Measurements from ENCODE around the gene SAMD4B. TPM values are rescaled to one million over a fixed set of nuclear protein-coding genes. Genes with fewer than 3 reads are reported as not detected.

Gene SAMD4B
- total RNA-seq (2011; cell fraction: chromatin; rRNA removed; ENCODE audit: low replicate concordance): 114 and 163 TPM in 2 replicates
- total RNA-seq (2011; cell fraction: nucleolus; rRNA removed): 74.5 and 86.1 TPM in 2 replicates
- 116 and 164 TPM in 2 replicates for total RNA-seq (2011; cell fraction: nucleoplasm; rRNA removed)
- total RNA-seq (2014; rRNA removed) (41.1 and 55.2 TPM in 2 replicates), total RNA-seq (2014; rRNA removed; fragmentation: Illumina TruSeq; extraction: Trizol) (17.2 and 19.9 TPM in 2 replicates), total RNA-seq (2015; rRNA removed; fragmentation: Illumina TruSeq; extraction: Trizol) (38.0 and 42.2 TPM in 2 replicates), total RNA-seq (2021) (86.3 and 90.5 TPM in 2 replicates), polyA plus RNA-seq (2011; rRNA removed) (20.9 and 54.2 TPM in 2 replicates), polyA plus RNA-seq (2014; fragmentation: Illumina TruSeq; extraction: Trizol) (81.8 and 105 TPM in 2 replicates), polyA plus RNA-seq (2014; fragmentation: Nextera tagmentation; extraction: Ambion mirVana) (1 to 10 TPM; 3.4 to 5.9 TPM), polyA plus RNA-seq (2014; rRNA removed) (76.4 and 77.0 TPM in 2 replicates), polyA minus RNA-seq (2011; rRNA and poly(A)+ RNA removed) (22.5 and 27.0 TPM in 2 replicates), Bru-seq, nascent RNA (percentile 81 among the genes with signal in this experiment), BruChase-seq, experiment 1, labeled RNA remaining after a 2-hour chase (percentile 83 among the genes with signal in this experiment), BruChase-seq, experiment 2, labeled RNA remaining after a 6-hour chase (percentile 83 among the genes with signal in this experiment)
- polyA plus RNA-seq (2011; cell fraction: cytosol; rRNA removed): 38.5 and 56.2 TPM in 2 replicates
- polyA plus RNA-seq (2011; cell fraction: nucleus; rRNA removed): 81.0 and 127 TPM in 2 replicates
- 86.0 and 136 TPM in 2 replicates for polyA plus RNA-seq (2012)
- 59.6 and 84.3 TPM in 2 replicates for polyA minus RNA-seq (2011; cell fraction: cytosol; rRNA and poly(A)+ RNA removed)
- 23.4 and 27.1 TPM in 2 replicates for polyA minus RNA-seq (2011; cell fraction: nucleus; rRNA and poly(A)+ RNA removed)
- long read RNA-seq, experiment 1, transcript SAMD4B-213 (12 exons, 3,664 nt): minor isoform, 6 of 149 reads
- long read RNA-seq, experiment 1, transcript SAMD4B-204 (1 exons, 578 nt): major isoform, 14 of 149 reads
- long read RNA-seq, experiment 1, transcript SAMD4B-211 (1 exons, 2,690 nt): minor isoform, 5 of 149 reads
- long read RNA-seq, experiment 1, partial matches to known transcripts: 111 of 149 reads
- long read RNA-seq, experiment 1, other reads (novel, unspliced or antisense): 12 of 149 reads
- long read RNA-seq, experiment 2, transcript SAMD4B-204 (1 exons, 578 nt): major isoform, 26 of 46 reads
- long read RNA-seq, experiment 2, partial matches to known transcripts: 4 of 46 reads
- long read RNA-seq, experiment 2, other reads (novel, unspliced or antisense): 15 of 46 reads
- long read RNA-seq, experiment 3, partial matches to known transcripts: 4 of 11 reads
- long read RNA-seq, experiment 3, other reads (novel, unspliced or antisense): 4 of 11 reads

GRCh38 chr19:39341719-39342604 lies at the start of gene SAMD4B:
Gene SAMD4B, plus strand, starts transcription at chr19:39342421. Its CDS starts 14,473 bp downstream, at chr19:39356894.
- in situ Hi-C loops (cut with MboI): no loop called here
- CTCF ChIA-PET (ENCODE audit: low intra/inter-chr PET ratio): interaction anchor here (1.0 kb wide), 1 partner anchor 71 kb away, joined by 3 read pairs; no protein-coding TSS in a partner anchor
- no peak for TF ChIP-seq MECOM (CRISPR knock-in tag; IDR thresholded peaks at IDR 0.05)
- peak in 1 of 2 experiments; percentile 90; a peak in 2 of 3 replicates for TF ChIP-seq CBX3 (IDR thresholded peaks at IDR 0.05; ENCODE audit: borderline replicate concordance in 1 of 2, low read length in 2 of 2)
- 0 out of 2 replicates have a peak, but pooled peaks have one; percentile 44 for TF ChIP-seq CHCHD3 (CRISPR knock-in tag; IDR thresholded peaks at IDR 0.05)
- TF ChIP-seq ZC3H4 (CRISPR knock-in tag; IDR thresholded peaks at IDR 0.05; ENCODE audit: borderline replicate concordance): no peak
- peak; percentile 89 for TF ChIP-seq ELF1 (tag; IDR thresholded peaks at IDR 0.05)
- TF ChIP-seq ZNF830 (CRISPR knock-in tag; IDR thresholded peaks at IDR 0.05): no peak
- TF ChIP-seq ZNF785 (CRISPR knock-in tag; IDR thresholded peaks at IDR 0.05): no peak
- no peak; the same call in 1 of the 2 replicates for TF ChIP-seq RREB1 (CRISPR knock-in tag; IDR thresholded peaks at IDR 0.05)
- no peak for TF ChIP-seq KLF10 (CRISPR knock-in tag; IDR thresholded peaks at IDR 0.05)

More at GRCh38 chr19:39341719-39342604, at the start of gene SAMD4B:
- peak within 1 kb of the TSS; percentile 100 for H3K4me2 ChIP-seq (ENCODE audit: insufficient read depth, low read length)
- peaks cover 6% of the 10 kb centered on the region for H3K9me1 ChIP-seq (ENCODE audit: control insufficient read depth, insufficient read depth, low read length)
- H3K4me3 ChIP-seq: peak within 1 kb of the TSS; percentile 88
- H4K20me1 ChIP-seq (replicated peaks; ENCODE audit: control insufficient read depth, insufficient read depth, low read length): peaks cover 13% of the 10 kb centered on the region
- no peaks in the 10 kb centered on the region for H3K27me3 ChIP-seq (ENCODE audit: control insufficient read depth in 2 of 2, insufficient read depth in 2 of 2, low read length in 2 of 2)
- FAIRE-seq (peak; percentile 86), DNase-seq (ENCODE audit: extremely low read depth in 1 of 4, low spot score in 3 of 4) (peak; percentile 95 to 99 (median 97)), ATAC-seq (peak; percentile 95)
- peaks cover 55% of the 10 kb centered on the region for H3K79me2 ChIP-seq (ENCODE audit: control insufficient read depth, insufficient read depth, low read length)
- WGBS (ENCODE audit: insufficient coverage, low coverage, missing lambda C conversion rate): 0% methylated on average over 48 of the region's 105 CpGs
- H3K36me3 ChIP-seq (ENCODE audit: control insufficient read depth, insufficient read depth, low read length): peaks cover 30% of the 10 kb centered on the region; the same call in 2 of the 3 replicates
- H2AFZ ChIP-seq (ENCODE audit: low read depth, low read length): peak within 1 kb of the TSS; percentile 98
- intact Hi-C loops (cut with micrococcal nuclease): loop anchor here (2.0 kb wide), 1 partner anchor 69 kb away; no protein-coding TSS in a partner anchor
- H3K9me3 ChIP-seq (replicated peaks; ENCODE audit: control insufficient read depth, insufficient read depth, low read depth, low read length): no peaks in the 10 kb centered on the region
- H3K4me1 ChIP-seq (replicated peaks in 1 of 2; ENCODE audit: control insufficient read depth in 2 of 2, insufficient read depth in 2 of 2, low read length in 2 of 2): peaks cover 20% of the 10 kb centered on the region in 2 experiments
- peak within 1 kb of the TSS; percentile 93 to 97 for H3K9ac ChIP-seq (ENCODE audit: insufficient read depth in 1 of 2, low read depth in 2 of 2, low read length in 2 of 2)
- TSS peak; percentile 95 for BruUV-seq (replicated peaks)
- peak within 1 kb of the TSS; percentile 93 for H3K27ac ChIP-seq (ENCODE audit: extremely low read depth, low read depth, low read length)
- POLR2A ChIA-PET: interaction anchor here (0.7 to 2.1 kb wide), 10 partner anchors 9 to 94 kb away, joined by 3 to 8 read pairs (median 4); partner anchors contain the start of genes MED29, PAF1, RPS16 and ZFP36

Data from K562 (cell line).